Spinal cord (tissue), 10 donors: Measurements from ENCODE around the gene NTN4. TPM values are rescaled to one million over a fixed set of nuclear protein-coding genes. Genes with fewer than 3 reads are reported as not detected.
"Not testable (repeated sequence)": the region's sequence is repeated elsewhere in the genome, so short reads cannot be mapped to it uniquely, and the experiment has no call there.

ENCODE experiments used
- DNase-seq, 6 donors: peaks; one replicate each; pipeline versions ENCODE4 v3.0.0 to v3.0.0-alpha.2; 2013 to 2015; ENCODE audit warnings: low spot score in 6 of 6, low read depth in 4 of 6
- H3K27ac ChIP-seq: one replicate; pipeline ENCODE4 v1.5.1; 2013; ENCODE audit warnings: low read depth, low read length, control low read depth
- H3K27me3 ChIP-seq: one replicate; pipeline ENCODE4 v1.6.1; 2013; ENCODE audit warnings: low read length; ENCODE audit not compliant: control insufficient read depth, insufficient read depth
- H3K36me3 ChIP-seq: one replicate; pipeline ENCODE4 v1.6.1; 2013; ENCODE audit warnings: low read length; ENCODE audit not compliant: control insufficient read depth, insufficient read depth
- H3K4me1 ChIP-seq: one replicate; pipeline ENCODE4 v1.6.1; 2013; ENCODE audit warnings: low read length; ENCODE audit not compliant: control insufficient read depth, insufficient read depth
- H3K4me3 ChIP-seq: one replicate; pipeline ENCODE4 v1.5.1; 2013; ENCODE audit warnings: low read depth, low read length, control low read depth
- H3K9me3 ChIP-seq: one replicate; pipeline ENCODE4 v1.6.1; 2013; ENCODE audit warnings: low read length; ENCODE audit not compliant: control insufficient read depth, insufficient read depth
- WGBS: methylation state at CpG from one replicate; pipeline ENCODE4 v1.1.5; 2013; ENCODE audit warnings: missing lambda C conversion rate; ENCODE audit not compliant: insufficient coverage; 5-methylcytosine and 5-hydroxymethylcytosine counted together
- polyA plus RNA-seq, 2 donors: library from polyadenylated mRNA; unstranded; fragments of 120-200 nt; gene quantifications; one replicate each; pipeline ENCODE4 v1.2.1, GENCODE V29; 2013; ENCODE audit not compliant: insufficient read length in 2 of 2
- total RNA-seq, 2 donors: library from RNA; depleted of rRNA in 1 of 2; stranded (reverse); fragments of 120-200 nt in 1 of 2; fragments of >200 nt in 1 of 2; gene quantifications; one replicate each; pipeline versions ENCODE4 v1.2.3 to v1.2.4, GENCODE V29; 2013 to 2014
- donor health status: healthy.

The NTN4 gene
- total and polyA plus RNA-seq, 4 donors: 10.2 to 22.9 (median 17.2) TPM

- Histone ChIP-seq H3K27ac (no peak overlapping the region), H3K4me1 (no peaks in the 10 kb centered on the region), H3K4me3 (no peak overlapping the region), H3K27me3 (no peaks in the 10 kb centered on the region), H3K36me3 (no peaks in the 10 kb centered on the region), H3K9me3 (no peaks in the 10 kb centered on the region)
- no peak for DNase-seq
- no CpG with 5 or more reads among the region's 6 CpGs for WGBS
Measured at GRCh38 chr12:95658386-95658785, 132.2 kb downstream of the NTN4 start.

DNA sequence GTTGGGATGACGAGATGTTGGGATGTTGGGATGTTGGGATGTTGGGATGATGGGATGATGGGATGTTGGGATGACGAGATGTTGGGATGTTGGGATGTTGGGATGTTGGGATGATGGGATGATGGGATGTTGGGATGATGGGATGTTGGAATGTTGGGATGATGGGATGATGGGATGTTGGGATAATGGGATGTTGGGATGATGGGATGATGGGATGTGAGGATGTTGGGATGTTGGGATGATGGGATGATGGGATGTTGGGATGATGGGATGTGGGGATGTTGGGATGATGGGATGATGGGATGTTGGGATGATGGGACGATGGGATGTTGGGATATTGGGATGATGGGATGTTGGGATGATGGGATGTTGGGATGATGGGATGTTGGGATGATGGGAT is 135.9 kb downstream of the NTN4 start:
- H3K27me3 ChIP-seq, H3K4me3 ChIP-seq, H3K9me3 ChIP-seq, DNase-seq, H3K4me1 ChIP-seq, H3K36me3 ChIP-seq, H3K27ac ChIP-seq: not testable (repeated sequence)
- 100% methylated on average over 2 of the region's 3 CpGs for WGBS

GRCh38 chr12:95653771-95654546 is 136.6 kb downstream of the NTN4 start:
- Histone ChIP-seq H3K4me1 (no peaks in the 10 kb centered on the region), H3K27me3 (no peaks in the 10 kb centered on the region), H3K27ac (no peak overlapping the region), H3K9me3 (no peaks in the 10 kb centered on the region), H3K36me3 (no peaks in the 10 kb centered on the region), H3K4me3 (no peak overlapping the region)
- DNase-seq: no peak
- WGBS: 73% methylated on average over 8 of the region's 9 CpGs

DNA sequence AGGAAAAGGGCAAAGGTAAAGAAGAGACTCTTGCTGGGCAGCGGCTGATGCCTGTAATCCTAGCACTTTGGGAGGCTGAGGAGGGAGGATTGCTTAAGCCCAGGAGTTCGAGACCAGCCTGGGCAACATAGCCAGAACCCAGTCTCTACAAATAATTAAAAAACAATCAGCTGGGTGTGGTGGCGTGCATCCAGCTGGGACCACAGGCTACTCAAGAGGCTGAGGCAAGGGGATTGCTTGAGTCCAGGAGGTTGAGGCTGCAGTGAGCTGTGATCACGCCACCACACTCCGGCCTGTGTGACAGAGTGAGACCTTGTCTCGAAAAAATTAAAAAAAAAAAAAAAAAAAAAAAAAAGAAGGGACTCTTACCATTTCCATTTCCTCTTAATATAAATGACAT is 138.9 kb downstream of the NTN4 start:
- Histone ChIP-seq H3K27ac (no peak overlapping the region), H3K4me3 (no peak overlapping the region), H3K36me3 (no peaks in the 10 kb centered on the region), H3K27me3 (no peaks in the 10 kb centered on the region), H3K4me1 (peaks cover 4% of the 10 kb centered on the region), H3K9me3 (no peaks in the 10 kb centered on the region)
- DNase-seq: no peak
- no CpG with 5 or more reads among the region's 6 CpGs for WGBS

DNA sequence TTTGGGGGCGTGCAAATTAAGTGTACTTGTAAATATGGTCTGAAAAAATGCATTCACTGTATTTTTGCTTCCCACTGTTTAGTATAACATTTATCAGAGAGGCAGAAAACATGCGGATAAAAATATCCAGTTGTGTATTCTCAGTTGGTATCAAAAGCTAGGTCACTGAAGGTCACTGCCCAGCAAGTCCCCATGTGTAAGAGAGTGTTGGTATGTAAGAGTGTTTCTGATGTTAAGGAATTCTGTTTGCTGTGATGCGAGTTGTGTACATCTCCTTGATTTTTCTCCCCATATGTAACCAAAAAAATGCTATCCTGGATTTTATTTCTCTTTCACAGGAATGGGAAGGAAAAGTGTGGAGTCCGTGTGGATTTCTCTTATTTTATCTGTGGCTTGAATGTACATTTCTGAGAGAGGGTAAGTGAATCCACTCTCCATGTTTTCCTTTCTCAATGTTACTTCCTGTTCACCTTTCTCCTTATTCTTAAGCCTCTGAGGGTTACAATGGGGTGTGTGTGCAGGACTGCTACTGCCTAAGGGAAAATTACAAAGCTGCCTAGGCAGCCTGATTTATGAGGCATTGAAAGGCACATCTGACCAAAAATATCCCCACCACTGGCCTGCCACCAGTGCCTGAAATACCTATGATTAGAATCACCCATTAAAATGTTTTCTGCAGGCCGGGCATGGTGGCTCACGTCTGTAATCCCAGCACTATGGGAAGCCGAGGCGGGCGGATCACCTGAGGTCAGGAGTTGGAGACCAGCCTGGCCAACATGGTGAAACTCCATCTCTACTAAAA is 141.4 kb downstream of the NTN4 start:
- whole genome bisulfite sequencing: 86% methylated on average over 5 of the region's 9 CpGs

GRCh38 chr12:95646781-95647190 is 143.8 kb downstream of the NTN4 start:
- Histone ChIP-seq H3K9me3 (no peaks in the 10 kb centered on the region), H3K27me3 (no peaks in the 10 kb centered on the region), H3K27ac (no peak overlapping the region), H3K4me1 (peaks cover 4% of the 10 kb centered on the region), H3K4me3 (no peak overlapping the region), H3K36me3 (no peaks in the 10 kb centered on the region)
- peak in 2 of 6 donors; percentile 45 to 55 for DNase-seq
- WGBS: 12% methylated on average over 3 of the region's 5 CpGs

More for the DNA sequence above, 141.4 kb downstream of the NTN4 start:
- no peak overlapping the region for H3K4me3 ChIP-seq
- H3K27me3 ChIP-seq: no peaks in the 10 kb centered on the region
- peaks cover 4% of the 10 kb centered on the region for H3K4me1 ChIP-seq
- no peaks in the 10 kb centered on the region for H3K9me3 ChIP-seq
- no peak for DNase-seq
- no peaks in the 10 kb centered on the region for H3K36me3 ChIP-seq
- H3K27ac ChIP-seq: no peak overlapping the region

DNA sequence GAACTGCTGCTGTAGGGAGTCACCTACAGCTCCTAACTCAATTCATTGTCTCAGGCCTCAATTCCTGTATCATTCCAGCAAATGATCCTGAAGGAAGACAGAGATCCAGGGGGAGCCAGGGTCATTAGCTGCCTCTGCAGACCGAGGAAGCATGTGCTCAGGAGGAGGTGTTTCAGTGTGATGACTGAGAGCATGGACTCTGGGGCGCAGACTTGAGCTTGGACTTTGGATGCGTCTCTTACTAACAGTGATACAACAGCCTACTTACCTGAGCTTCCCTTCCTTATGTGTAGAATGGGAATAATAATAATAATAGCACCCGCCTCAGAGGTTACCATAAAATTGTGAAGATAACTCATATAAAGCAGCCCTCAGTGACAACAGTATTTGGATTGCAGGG is 147.3 kb downstream of the NTN4 start:
- peaks cover 4% of the 10 kb centered on the region for H3K4me1 ChIP-seq
- no peaks in the 10 kb centered on the region for H3K27me3 ChIP-seq
- DNase-seq: no peak
- no CpG with 5 or more reads among the region's 4 CpGs for WGBS
- H3K9me3 ChIP-seq: no peaks in the 10 kb centered on the region
- H3K27ac ChIP-seq: no peak overlapping the region
- H3K4me3 ChIP-seq: no peak overlapping the region
- no peaks in the 10 kb centered on the region for H3K36me3 ChIP-seq

- Histone ChIP-seq H3K36me3 (no peaks in the 10 kb centered on the region), H3K4me1 (peaks cover 4% of the 10 kb centered on the region), H3K27me3 (no peaks in the 10 kb centered on the region), H3K27ac (no peak overlapping the region), H3K4me3 (no peak overlapping the region), H3K9me3 (no peaks in the 10 kb centered on the region)
- DNase-seq: no peak
- 100% methylated on average over 1 of the region's 6 CpGs for WGBS
Measured at GRCh38 chr12:95642583-95642982, 148.0 kb downstream of the NTN4 start.

DNA sequence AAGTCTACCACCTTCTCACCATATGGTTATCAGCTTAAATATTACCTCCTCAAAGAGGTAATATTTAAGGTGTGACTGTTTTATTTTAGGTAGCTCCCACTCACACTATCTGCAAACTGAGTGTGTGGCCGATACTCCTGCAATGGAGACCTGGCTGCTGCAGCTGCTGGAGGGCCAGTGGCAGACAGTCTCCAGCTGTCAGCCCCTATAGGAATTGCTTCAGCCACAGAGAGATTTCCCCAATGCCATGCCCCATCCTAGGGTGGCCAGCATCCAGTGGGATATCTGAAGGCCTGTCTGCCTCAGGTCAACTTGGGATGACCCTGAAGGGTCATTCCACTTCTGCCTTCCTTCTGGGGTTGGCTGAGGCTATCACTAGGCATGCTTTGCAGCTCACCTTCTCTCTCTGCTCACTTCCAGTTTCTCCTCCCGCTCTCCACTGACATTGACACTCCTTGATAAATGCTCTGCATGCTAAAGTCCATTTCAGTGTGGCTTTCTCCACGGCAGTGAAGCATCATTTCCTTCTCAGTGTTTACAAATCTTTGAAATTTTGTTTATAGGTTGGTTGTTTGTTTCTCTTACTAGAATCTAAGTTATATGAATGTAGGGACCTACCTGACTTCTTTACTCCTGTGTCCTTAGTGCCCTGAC is 149.1 kb downstream of the NTN4 start:
- DNase-seq: no peak
- H3K4me3 ChIP-seq: no peak overlapping the region
- no peak overlapping the region for H3K27ac ChIP-seq
- 100% methylated on average over 2 of the region's 3 CpGs for WGBS
- no peaks in the 10 kb centered on the region for H3K27me3 ChIP-seq
- no peaks in the 10 kb centered on the region for H3K4me1 ChIP-seq
- no peaks in the 10 kb centered on the region for H3K9me3 ChIP-seq
- H3K36me3 ChIP-seq: no peaks in the 10 kb centered on the region
